K562 treated with DMSO at 1 percent for 12 hours (cell line): ENCODE data around the gene DDX60. TPM values are rescaled to one million over a fixed set of nuclear protein-coding genes. Genes with fewer than 3 reads are reported as not detected.

ENCODE experiments used
- total RNA-seq: library from RNA; unstranded; fragments of 300-600 nt; gene quantifications from 2 replicates; pipeline ENCODE4 v1.2.3, GENCODE V29; 2022; ENCODE audit not compliant: insufficient read depth

The DDX60 gene
- 0.24 and 1.0 TPM in 2 replicates for total RNA-seq

GRCh38 chr4:168318266-168318895, at the start of gene DDX60:
Gene DDX60 (minus strand): TSS chr4:168318752. CDS start chr4:168311259, 7,493 bp downstream.

Other genes starting within 250 kb of the DDX60 start
- gene ANXA10, start 226.2 kb downstream of the DDX60 start, total RNA-seq: not detected in 2 replicates
- 5.1 and 21.2 TPM in 2 replicates for gene DDX60L, start 161.7 kb upstream of the DDX60 start, total RNA-seq
- gene PALLD, start 178.3 kb upstream of the DDX60 start, total RNA-seq: not detected in 2 replicates